HCT116 (cell line): ENCODE results near the gene ELMOD1. TPM values are rescaled to one million over a fixed set of nuclear protein-coding genes. Genes with fewer than 3 reads are reported as not detected.
A peak's percentile ranks its signal among the peaks of the same experiment; 100 is the strongest.

Experiments
- ATAC-seq: fragments of 200-7000 bp; cut with Tn5 transposase; 2 replicates; pipeline ENCODE4 v1.9.1; 2020; ENCODE audit warnings: mild to moderate bottlenecking, moderate library complexity
- BruUV-seq: library from RNA; stranded (reverse); fragments of 400-500 nt; replicated peaks from 2 replicates; lab custom pipeline; 2021; lab: Mats Ljungman, UMichigan
- CTCF ChIA-PET: fragments of 300-600 bp; sonication (Branson Sonifier 250); formaldehyde crosslinking; loops from one replicate; lab custom pipeline; 2021; ENCODE audit warnings: antibody characterized with exemption; lab: Charles Lee
- POLR2A ChIA-PET: fragments of 300-600, 350-600 bp; sonication (Branson Sonifier 250); formaldehyde crosslinking; loops from one replicate; lab custom pipeline; 2021; ENCODE audit warnings: antibody characterized with exemption; lab: Charles Lee
- RAD21 ChIA-PET, 2 experiments: fragments of 300-600 bp; sonication (Branson Sonifier 250); formaldehyde crosslinking; loops; one replicate each; lab custom pipeline; 2023; ENCODE audit warnings: low total read pairs in 2 of 2; ENCODE audit not compliant: uncharacterized antibody in 2 of 2, unreplicated experiment in 2 of 2, low non-redundant PET in 1 of 2; lab: Charles Lee
- DNase-seq: peaks from one replicate; pipeline ENCODE4 v3.0.0-alpha.2; 2010; ENCODE audit warnings: low read depth, low spot score
- H2AFZ ChIP-seq: fragments of 200-600 bp; shearing (Covaris generic), sonication (generic); 2 replicates; pipeline ENCODE4 v1.6.1; 2017; ENCODE audit warnings: low read depth, mixed run types, mixed read lengths, antibody characterized with exemption, low read length; ENCODE audit not compliant: poor library complexity, severe bottlenecking
- H3K27ac ChIP-seq: 2 replicates; pipeline ENCODE4 v1.5.1; 2012; ENCODE audit warnings: low read depth, low read length
- H3K27me3 ChIP-seq: fragments of 200-600 bp; sonication (generic); 2 replicates; pipeline ENCODE4 v1.6.1; 2016; ENCODE audit warnings: mixed run types, low read length, mixed read lengths; ENCODE audit not compliant: insufficient read depth
- H3K36me3 ChIP-seq, 2 experiments: fragments of 200-500 bp in 1 of 2; fragments of 200-600 bp in 1 of 2; sonication (Bioruptor generic) in 1 of 2; sonication (generic) in 1 of 2; 2 replicates each; pipeline versions ENCODE4 v1.5.1 to v1.6.1; 2014 to 2016; ENCODE audit warnings: low read length in 2 of 2, inconsistent platforms in 1 of 2, mixed read lengths in 1 of 2, mixed run types in 1 of 2; ENCODE audit not compliant: insufficient read depth in 2 of 2, control insufficient read depth in 1 of 2
- H3K4me1 ChIP-seq, 2 experiments: fragments of 200-600 bp in 1 of 2; sonication (generic) in 1 of 2; 2 replicates each; pipeline versions ENCODE4 v1.5.1 to v1.6.1; 2012 to 2017; ENCODE audit warnings: low read length in 2 of 2, inconsistent platforms in 1 of 2, mild to moderate bottlenecking in 1 of 2, mixed read lengths in 1 of 2, mixed run types in 1 of 2, moderate library complexity in 1 of 2; ENCODE audit not compliant: insufficient read depth in 2 of 2, control insufficient read depth in 1 of 2
- H3K4me2 ChIP-seq: fragments of 200-600 bp; sonication (generic); 2 replicates; pipeline ENCODE4 v1.6.1; 2017; ENCODE audit warnings: mixed run types, low read length, mixed read lengths
- H3K4me3 ChIP-seq, 2 experiments: fragments of 200-600 bp in 1 of 2; sonication (generic) in 1 of 2; replicated peaks in 1 of 2; 2 replicates each; pipeline ENCODE4 v1.5.1; 2011 to 2016; ENCODE audit warnings: low read length in 2 of 2, control low read depth in 1 of 2, low read depth in 1 of 2, mild to moderate bottlenecking in 1 of 2, mixed read lengths in 1 of 2, mixed run types in 1 of 2
- H3K79me2 ChIP-seq: fragments of 200-600 bp; sonication (generic); 2 replicates; pipeline ENCODE4 v1.6.1; 2017; ENCODE audit warnings: mild to moderate bottlenecking, mixed run types, low read length, moderate library complexity, mixed read lengths; ENCODE audit not compliant: insufficient read depth
- H3K9ac ChIP-seq: fragments of 200-600 bp; sonication (generic); 2 replicates; pipeline ENCODE4 v1.6.1; 2016; ENCODE audit warnings: low read length, mixed read lengths
- H3K9me2 ChIP-seq: fragments of 200-600 bp; sonication (generic), shearing (Covaris generic); 2 replicates; pipeline ENCODE4 v1.6.1; 2017; ENCODE audit warnings: mixed run types, mild to moderate bottlenecking, moderate library complexity; ENCODE audit not compliant: insufficient read depth
- H3K9me3 ChIP-seq, 2 experiments: fragments of 200-500 bp in 1 of 2; fragments of 200-600 bp in 1 of 2; sonication (Bioruptor generic) in 1 of 2; sonication (generic) in 1 of 2; 2 replicates each; pipeline ENCODE4 v1.6.1; 2014 to 2017; ENCODE audit warnings: low read length in 2 of 2, mixed read lengths in 2 of 2, inconsistent platforms in 1 of 2, low read depth in 1 of 2, mild to moderate bottlenecking in 1 of 2, mixed run types in 1 of 2, moderate library complexity in 1 of 2; ENCODE audit not compliant: control insufficient read depth in 1 of 2, insufficient read depth in 1 of 2
- H4K20me1 ChIP-seq: fragments of 200-600 bp; sonication (generic), shearing (Covaris generic); 2 replicates; pipeline ENCODE4 v1.6.1; 2017; ENCODE audit warnings: mixed run types, mild to moderate bottlenecking, moderate library complexity; ENCODE audit not compliant: insufficient read depth
- CEBPB ChIP-seq: IDR thresholded peaks from 2 replicates; pipeline ENCODE4 v1.6.1; 2012; ENCODE audit warnings: low read depth
- FOSL1 ChIP-seq: IDR thresholded peaks from 2 replicates; pipeline ENCODE4 v1.6.1; 2012; ENCODE audit warnings: low read depth
- RAD21 ChIP-seq: IDR thresholded peaks from 2 replicates; pipeline ENCODE4 v1.6.1; 2012; ENCODE audit warnings: low read depth, mild to moderate bottlenecking
- SRF ChIP-seq: IDR thresholded peaks from 2 replicates; pipeline ENCODE4 v1.6.1; 2012; ENCODE audit warnings: low read depth
- intact Hi-C: fragments of 100-400 bp; cut with micrococcal nuclease; formaldehyde crosslinking; loops from 2 replicates; pipeline ENCODE4 v1.10.0; 2022
- total RNA-seq: library from RNA; stranded (reverse); gene quantifications from one replicate; pipeline ENCODE4 v1.2.1, GENCODE V29; 2021; ENCODE audit not compliant: unreplicated experiment
- TF ChIP-seq, protein P1 (sequence below): IDR thresholded peaks from 2 replicates; pipeline ENCODE4 v1.6.1; 2012
- TF ChIP-seq, protein P2 (sequence below), 3 experiments: fragments of 200-600 bp in 1 of 3; sonication (generic) in 1 of 3; IDR thresholded peaks in 2 of 3; conservative IDR thresholded peaks in 1 of 3; 2 replicates each; pipeline ENCODE4 v1.5.1; 2012 to 2017; ENCODE audit warnings: low read depth in 2 of 3, low read length in 2 of 3, antibody characterized with exemption in 1 of 3, borderline replicate concordance in 1 of 3, control low read depth in 1 of 3, mild to moderate bottlenecking in 1 of 3, mixed read lengths in 1 of 3, mixed run types in 1 of 3, moderate library complexity in 1 of 3; ENCODE audit not compliant: insufficient read depth in 1 of 3
- TF ChIP-seq, protein P3 (sequence below): IDR thresholded peaks from 2 replicates; pipeline ENCODE4 v1.6.1; 2011; ENCODE audit warnings: mild to moderate bottlenecking, low read length, moderate library complexity; ENCODE audit not compliant: insufficient replicate concordance; ENCODE audit errors: extremely low read depth

Gene ELMOD1
- total RNA-seq, 1 experiment from 2014 or later: 2.9 TPM

DNA sequence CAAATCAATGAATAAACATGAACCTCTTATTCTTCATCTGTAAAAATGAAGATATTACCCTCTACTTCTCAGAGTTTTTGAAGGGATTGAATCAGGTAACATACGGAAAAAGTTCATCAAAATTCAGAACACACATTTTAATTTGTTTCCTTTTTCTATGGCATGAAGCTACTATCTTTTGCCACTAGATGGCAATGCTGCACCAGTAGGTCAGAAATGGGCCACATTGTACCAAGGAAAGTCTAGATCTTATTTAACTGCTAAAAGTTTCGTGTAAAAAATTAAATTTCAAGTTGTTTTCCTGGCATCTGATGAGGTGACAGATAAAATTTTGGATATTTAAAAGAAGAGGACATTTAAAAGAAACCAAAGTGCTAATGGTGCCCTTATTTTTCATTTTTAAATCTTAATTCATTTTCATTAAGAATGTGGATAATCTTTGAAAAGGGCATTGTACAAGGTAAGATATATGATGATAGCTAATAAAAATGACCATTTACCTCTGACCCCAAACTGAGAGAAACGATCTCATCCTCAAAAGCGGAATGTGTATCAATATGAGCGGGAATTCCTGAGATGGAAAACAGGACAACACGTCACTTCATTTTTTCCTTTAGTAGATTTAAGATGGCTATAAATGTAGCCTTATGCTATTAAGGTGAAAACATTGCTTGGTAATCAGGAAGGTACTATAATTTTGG is 41.5 kb upstream of the ELMOD1 start:
- CTCF ChIA-PET: interaction anchor here (0.5 to 3.4 kb wide), 11 partner anchors 8 to 231 kb away, joined by 3 to 29 read pairs (median 3); no protein-coding TSS in a partner anchor
- no peak overlapping the region for H3K4me2 ChIP-seq
- H3K9ac ChIP-seq: no peak overlapping the region
- H3K36me3 ChIP-seq: peaks cover 0 to 15% of the 10 kb centered on the region in 2 experiments; a peak in 2 of 4 replicates
- H3K79me2 ChIP-seq: no peaks in the 10 kb centered on the region
- peak; percentile 49; the same call in 1 of the 2 replicates for ATAC-seq
- POLR2A ChIA-PET: no interaction called here
- RAD21 ChIA-PET: interaction anchor here in 1 of 2 experiments (0.8 kb wide), 1 partner anchor 140 kb away, joined by 3 read pairs; no protein-coding TSS in a partner anchor
- H3K4me3 ChIP-seq: no peak overlapping the region
- H3K4me1 ChIP-seq: peaks cover 12 to 15% of the 10 kb centered on the region in 2 experiments
- no TSS peak for BruUV-seq
- no peaks in the 10 kb centered on the region for H3K9me3 ChIP-seq
- no peak for DNase-seq
- no peak overlapping the region for H3K27ac ChIP-seq
- intact Hi-C loops: loop anchor here (1.0 kb wide), 1 partner anchor 140 kb away; no protein-coding TSS in a partner anchor
- H3K27me3 ChIP-seq: no peaks in the 10 kb centered on the region
- no peaks in the 10 kb centered on the region; the same call in 1 of the 2 replicates for H4K20me1 ChIP-seq
- TF ChIP-seq CEBPB: no peak
- no peak for TF ChIP-seq FOSL1
- peak; percentile 88 for TF ChIP-seq RAD21
- TF ChIP-seq, protein P1, sequence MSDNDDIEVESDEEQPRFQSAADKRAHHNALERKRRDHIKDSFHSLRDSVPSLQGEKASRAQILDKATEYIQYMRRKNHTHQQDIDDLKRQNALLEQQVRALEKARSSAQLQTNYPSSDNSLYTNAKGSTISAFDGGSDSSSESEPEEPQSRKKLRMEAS: no peak
- TF ChIP-seq SRF: no peak
- TF ChIP-seq, protein P2, sequence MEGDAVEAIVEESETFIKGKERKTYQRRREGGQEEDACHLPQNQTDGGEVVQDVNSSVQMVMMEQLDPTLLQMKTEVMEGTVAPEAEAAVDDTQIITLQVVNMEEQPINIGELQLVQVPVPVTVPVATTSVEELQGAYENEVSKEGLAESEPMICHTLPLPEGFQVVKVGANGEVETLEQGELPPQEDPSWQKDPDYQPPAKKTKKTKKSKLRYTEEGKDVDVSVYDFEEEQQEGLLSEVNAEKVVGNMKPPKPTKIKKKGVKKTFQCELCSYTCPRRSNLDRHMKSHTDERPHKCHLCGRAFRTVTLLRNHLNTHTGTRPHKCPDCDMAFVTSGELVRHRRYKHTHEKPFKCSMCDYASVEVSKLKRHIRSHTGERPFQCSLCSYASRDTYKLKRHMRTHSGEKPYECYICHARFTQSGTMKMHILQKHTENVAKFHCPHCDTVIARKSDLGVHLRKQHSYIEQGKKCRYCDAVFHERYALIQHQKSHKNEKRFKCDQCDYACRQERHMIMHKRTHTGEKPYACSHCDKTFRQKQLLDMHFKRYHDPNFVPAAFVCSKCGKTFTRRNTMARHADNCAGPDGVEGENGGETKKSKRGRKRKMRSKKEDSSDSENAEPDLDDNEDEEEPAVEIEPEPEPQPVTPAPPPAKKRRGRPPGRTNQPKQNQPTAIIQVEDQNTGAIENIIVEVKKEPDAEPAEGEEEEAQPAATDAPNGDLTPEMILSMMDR (IDR thresholded peaks at IDR 0.05 in 2 of 3, conservative IDR thresholded peaks at IDR 0.05 in 1 of 3; ENCODE audit: borderline replicate concordance in 1 of 3, insufficient read depth in 1 of 3, low read depth in 2 of 3, low read length in 2 of 3): peak; percentile 80 to 91 (median 81)
- TF ChIP-seq, protein P3, sequence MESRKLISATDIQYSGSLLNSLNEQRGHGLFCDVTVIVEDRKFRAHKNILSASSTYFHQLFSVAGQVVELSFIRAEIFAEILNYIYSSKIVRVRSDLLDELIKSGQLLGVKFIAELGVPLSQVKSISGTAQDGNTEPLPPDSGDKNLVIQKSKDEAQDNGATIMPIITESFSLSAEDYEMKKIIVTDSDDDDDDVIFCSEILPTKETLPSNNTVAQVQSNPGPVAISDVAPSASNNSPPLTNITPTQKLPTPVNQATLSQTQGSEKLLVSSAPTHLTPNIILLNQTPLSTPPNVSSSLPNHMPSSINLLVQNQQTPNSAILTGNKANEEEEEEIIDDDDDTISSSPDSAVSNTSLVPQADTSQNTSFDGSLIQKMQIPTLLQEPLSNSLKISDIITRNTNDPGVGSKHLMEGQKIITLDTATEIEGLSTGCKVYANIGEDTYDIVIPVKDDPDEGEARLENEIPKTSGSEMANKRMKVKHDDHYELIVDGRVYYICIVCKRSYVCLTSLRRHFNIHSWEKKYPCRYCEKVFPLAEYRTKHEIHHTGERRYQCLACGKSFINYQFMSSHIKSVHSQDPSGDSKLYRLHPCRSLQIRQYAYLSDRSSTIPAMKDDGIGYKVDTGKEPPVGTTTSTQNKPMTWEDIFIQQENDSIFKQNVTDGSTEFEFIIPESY: no peak
- no peaks in the 10 kb centered on the region for H3K9me2 ChIP-seq
- no peak overlapping the region for H2AFZ ChIP-seq
